GM19467 (cell line): ENCODE results near the gene KIR3DL2.
"Not testable (repeated sequence)": the region's sequence is repeated elsewhere in the genome, so short reads cannot be mapped to it uniquely, and the experiment has no call there.

Experiments
- ATAC-seq: cut with Tn5 transposase; IDR thresholded peaks from one replicate; pipeline ENCODE4 v1.9.1; 2021; ENCODE audit warnings: mild to moderate bottlenecking, moderate library complexity; ENCODE audit not compliant: unreplicated experiment

Gene KIR3DL2

GRCh38 chr19:54863459-54863858 lies 13.2 kb downstream of the KIR3DL2 start:
- ATAC-seq = not testable (repeated sequence)

GRCh38 chr19:54871696-54872095 lies 21.5 kb downstream of the KIR3DL2 start:
- no peak for ATAC-seq

GRCh38 chr19:54873990-54874389 lies 23.7 kb downstream of the KIR3DL2 start, which contains the start of gene FCAR:
TSS of gene FCAR (plus strand) at chr19:54874235. CDS start at chr19:54874290, 55 bp downstream.
- no peak for ATAC-seq

- ATAC-seq = no peak
These were observed 25.3 kb downstream of the KIR3DL2 start for GRCh38 chr19:54875506-54875905.

- no peak for ATAC-seq
These were observed 27.2 kb downstream of the KIR3DL2 start for GRCh38 chr19:54877471-54877870.

- ATAC-seq = no peak
These were observed 31.6 kb downstream of the KIR3DL2 start for GRCh38 chr19:54881884-54882283.

- no peak for ATAC-seq
These were observed 32.5 kb downstream of the KIR3DL2 start for GRCh38 chr19:54882758-54883157.

GRCh38 chr19:54883228-54883627 lies 33.0 kb downstream of the KIR3DL2 start:
- ATAC-seq = no peak

GRCh38 chr19:54888239-54888638 lies 38.0 kb downstream of the KIR3DL2 start:
- no peak for ATAC-seq

GRCh38 chr19:54889566-54889965 lies 39.3 kb downstream of the KIR3DL2 start:
- ATAC-seq = no peak

- no peak for ATAC-seq
These were observed 43.2 kb downstream of the KIR3DL2 start for GRCh38 chr19:54893406-54893805.

GRCh38 chr19:54894106-54894505 lies 43.9 kb downstream of the KIR3DL2 start:
- not testable (repeated sequence) for ATAC-seq

- ATAC-seq = no peak
These were observed 45.8 kb downstream of the KIR3DL2 start for GRCh38 chr19:54896036-54896435.

- ATAC-seq = not testable (repeated sequence)
These were observed 48.4 kb downstream of the KIR3DL2 start for GRCh38 chr19:54898685-54899084.

- ATAC-seq = not testable (repeated sequence)
These were observed 49.4 kb downstream of the KIR3DL2 start for GRCh38 chr19:54899646-54900045.

- not testable (repeated sequence) for ATAC-seq
These were observed 50.9 kb downstream of the KIR3DL2 start for GRCh38 chr19:54901153-54901552.

- no peak for ATAC-seq
These were observed 51.8 kb downstream of the KIR3DL2 start for GRCh38 chr19:54902061-54902460.

- ATAC-seq = no peak
These were observed 53.1 kb downstream of the KIR3DL2 start for GRCh38 chr19:54903303-54903702.

- not testable (repeated sequence) for ATAC-seq
These were observed 54.0 kb downstream of the KIR3DL2 start for GRCh38 chr19:54904261-54904660.

GRCh38 chr19:54905421-54905802 lies 55.2 kb downstream of the KIR3DL2 start:
- no peak for ATAC-seq

GRCh38 chr19:54905803-54906511 lies 55.7 kb downstream of the KIR3DL2 start, which contains the start of gene NCR1:
TSS of gene NCR1 (plus strand) at chr19:54906148. CDS start at chr19:54906188, 40 bp downstream.
- no peak for ATAC-seq

GRCh38 chr19:54906819-54907218 lies 56.6 kb downstream of the KIR3DL2 start:
- no peak for ATAC-seq

GRCh38 chr19:54907899-54908298 lies 57.7 kb downstream of the KIR3DL2 start:
- not testable (repeated sequence) for ATAC-seq
